Testis (tissue), 2 donors: ENCODE results near the gene PCSK7.

ENCODE experiments used
- CTCF ChIP-seq, 3 experiments: fragments of 450-650 bp in 2 of 3; fragments of 200-600 bp in 1 of 3; sonication (generic) in 1 of 3; IDR thresholded peaks; one replicate each; pipeline ENCODE4 v1.5.1; 2016 to 2019; ENCODE audit warnings: antibody characterized with exemption in 3 of 3, mild to moderate bottlenecking in 2 of 3, moderate library complexity in 1 of 3
- POLR2A ChIP-seq: fragments of 450-650 bp; IDR thresholded peaks from one replicate; pipeline ENCODE4 v1.6.1; 2017; ENCODE audit warnings: antibody characterized with exemption, mild to moderate bottlenecking, moderate library complexity

- TF ChIP-seq CTCF (IDR thresholded peaks at IDR 0.05) (no peak), POLR2A (no peak)
Observed at GRCh38 chr11:117175104-117175503, 56.8 kb downstream of the PCSK7 start.
